ENCODE data around the gene ZNF678.

The ZNF678 gene

DNA sequence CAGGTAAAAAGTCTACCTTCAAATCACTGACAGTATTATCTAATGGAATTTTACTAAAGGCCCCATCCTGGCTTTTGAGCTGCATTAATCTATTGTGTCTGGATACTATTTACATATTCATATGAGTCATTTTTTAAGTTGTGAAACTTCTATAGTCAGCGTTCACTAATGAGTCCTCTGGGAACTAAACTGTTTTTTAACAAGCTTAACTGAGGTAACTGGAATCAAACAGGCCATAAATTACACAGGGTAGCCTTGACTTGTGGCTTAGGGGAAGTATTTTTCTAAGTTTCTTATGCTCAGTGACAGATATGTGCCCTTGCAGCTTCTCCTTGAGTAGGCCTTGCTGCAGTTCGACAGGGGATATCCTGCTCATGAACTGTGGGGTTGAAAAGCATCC, 102.9 kb downstream of the ZNF678 start:
- TF ChIP-seq, protein P1, sequence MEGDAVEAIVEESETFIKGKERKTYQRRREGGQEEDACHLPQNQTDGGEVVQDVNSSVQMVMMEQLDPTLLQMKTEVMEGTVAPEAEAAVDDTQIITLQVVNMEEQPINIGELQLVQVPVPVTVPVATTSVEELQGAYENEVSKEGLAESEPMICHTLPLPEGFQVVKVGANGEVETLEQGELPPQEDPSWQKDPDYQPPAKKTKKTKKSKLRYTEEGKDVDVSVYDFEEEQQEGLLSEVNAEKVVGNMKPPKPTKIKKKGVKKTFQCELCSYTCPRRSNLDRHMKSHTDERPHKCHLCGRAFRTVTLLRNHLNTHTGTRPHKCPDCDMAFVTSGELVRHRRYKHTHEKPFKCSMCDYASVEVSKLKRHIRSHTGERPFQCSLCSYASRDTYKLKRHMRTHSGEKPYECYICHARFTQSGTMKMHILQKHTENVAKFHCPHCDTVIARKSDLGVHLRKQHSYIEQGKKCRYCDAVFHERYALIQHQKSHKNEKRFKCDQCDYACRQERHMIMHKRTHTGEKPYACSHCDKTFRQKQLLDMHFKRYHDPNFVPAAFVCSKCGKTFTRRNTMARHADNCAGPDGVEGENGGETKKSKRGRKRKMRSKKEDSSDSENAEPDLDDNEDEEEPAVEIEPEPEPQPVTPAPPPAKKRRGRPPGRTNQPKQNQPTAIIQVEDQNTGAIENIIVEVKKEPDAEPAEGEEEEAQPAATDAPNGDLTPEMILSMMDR (IDR thresholded peaks at IDR 0.05): no peak

DNA sequence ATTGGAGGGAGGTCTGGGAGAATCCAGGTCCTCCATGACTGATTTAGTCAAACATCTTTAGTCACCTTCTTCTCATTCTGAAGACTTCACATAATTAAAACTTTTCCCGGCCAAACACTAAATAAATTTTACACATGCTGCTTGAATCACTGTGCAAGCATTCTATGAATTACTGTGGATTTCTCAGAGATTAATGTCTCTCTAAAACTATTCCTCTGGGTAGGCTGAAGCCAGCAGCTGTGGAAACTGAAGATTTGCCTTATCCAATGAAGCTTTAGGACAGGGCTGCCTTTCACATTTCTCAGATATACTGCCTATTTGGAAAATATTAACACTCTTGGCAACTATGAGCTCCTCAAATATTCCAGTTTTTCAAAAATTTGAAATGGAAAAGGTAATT, 110.1 kb downstream of the ZNF678 start:
- TF ChIP-seq, protein P1 (IDR thresholded peaks at IDR 0.05): no peak

DNA sequence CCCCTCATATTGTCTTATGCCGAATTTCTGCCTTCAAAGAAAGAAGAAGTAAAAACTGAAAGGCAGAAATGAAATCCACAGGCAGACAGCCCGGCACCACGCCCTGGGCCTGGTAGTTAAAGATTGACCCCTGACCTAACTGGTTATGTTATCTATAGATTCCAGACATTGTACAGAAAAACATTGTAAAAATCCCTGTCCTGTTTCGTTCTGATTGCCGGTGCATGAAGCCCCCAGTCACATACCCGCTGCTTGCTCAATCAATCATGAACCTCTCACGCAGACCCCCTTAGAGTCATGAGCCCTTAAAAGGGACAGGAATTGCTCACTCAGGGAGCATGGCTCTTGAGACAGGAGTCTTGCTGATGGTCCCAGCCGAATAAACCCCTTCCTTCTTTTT, 122.5 kb downstream of the ZNF678 start:
- TF ChIP-seq, protein P1 (IDR thresholded peaks at IDR 0.05): no peak

DNA sequence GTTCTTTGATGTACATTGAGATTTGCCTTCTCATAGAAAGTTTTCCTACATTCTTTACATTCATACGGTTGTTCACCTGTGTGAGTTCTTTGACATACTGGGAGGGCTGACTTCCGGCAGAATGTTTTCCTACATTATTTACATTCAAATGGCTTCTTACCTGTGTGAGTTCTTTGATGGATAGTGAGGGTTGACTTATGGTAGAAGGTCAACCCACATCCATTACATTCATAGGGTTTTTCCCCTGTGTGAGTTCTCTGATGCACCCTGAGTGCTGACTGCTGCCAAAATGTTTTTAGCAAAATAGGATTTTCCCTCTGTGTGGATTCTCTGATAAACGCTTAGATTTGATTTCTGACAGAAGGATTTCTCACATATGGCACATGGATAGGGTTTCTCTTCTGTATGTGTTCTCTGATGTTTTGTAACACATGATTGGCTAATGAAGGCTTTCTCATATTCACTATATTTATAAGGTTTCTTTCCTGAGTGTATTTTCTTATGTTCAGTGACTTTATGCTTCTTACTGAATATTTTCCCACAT, 134.0 kb downstream of the ZNF678 start:
- TF ChIP-seq, protein P1 (IDR thresholded peaks at IDR 0.05): no peak

DNA sequence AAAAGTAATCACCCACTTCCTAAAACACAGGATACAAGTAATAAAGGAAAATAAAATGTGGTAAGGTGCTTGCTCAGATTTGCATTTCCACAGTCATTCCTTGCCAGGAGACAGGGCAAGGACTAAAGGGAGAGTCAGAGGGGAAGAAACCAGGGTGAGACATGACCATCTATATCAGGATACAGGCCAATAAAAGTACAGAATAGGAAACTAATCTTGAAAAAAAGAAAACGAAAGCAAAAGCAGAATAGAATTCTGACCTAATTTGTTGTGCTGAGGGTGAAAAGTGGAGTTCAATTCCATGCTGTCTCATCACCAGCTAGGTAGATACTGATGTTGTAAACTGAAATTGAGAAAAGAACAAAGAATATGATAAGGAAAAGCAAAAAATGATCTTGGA, 144.5 kb downstream of the ZNF678 start:
- TF ChIP-seq, protein P1 (IDR thresholded peaks at IDR 0.05): no peak

DNA sequence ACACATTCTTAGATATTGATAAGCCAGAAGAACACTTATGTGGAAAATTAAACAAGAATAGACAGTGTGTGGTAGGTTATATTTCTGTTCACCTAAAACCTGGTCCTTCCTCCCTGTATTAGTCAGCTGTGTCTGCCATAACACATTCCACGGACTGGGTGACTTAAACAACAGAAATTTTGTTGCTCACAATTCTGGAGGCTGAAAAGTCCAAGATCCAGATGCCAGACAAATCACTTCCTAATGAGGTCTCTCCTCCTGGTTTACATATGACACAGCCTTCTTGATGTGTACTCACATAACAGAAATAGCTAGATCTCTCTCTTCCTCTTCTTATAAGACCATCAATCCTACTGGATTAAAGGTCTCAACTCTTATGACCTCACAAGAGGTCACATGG, 146.1 kb downstream of the ZNF678 start:
- TF ChIP-seq, protein P1 (IDR thresholded peaks at IDR 0.05): no peak

DNA sequence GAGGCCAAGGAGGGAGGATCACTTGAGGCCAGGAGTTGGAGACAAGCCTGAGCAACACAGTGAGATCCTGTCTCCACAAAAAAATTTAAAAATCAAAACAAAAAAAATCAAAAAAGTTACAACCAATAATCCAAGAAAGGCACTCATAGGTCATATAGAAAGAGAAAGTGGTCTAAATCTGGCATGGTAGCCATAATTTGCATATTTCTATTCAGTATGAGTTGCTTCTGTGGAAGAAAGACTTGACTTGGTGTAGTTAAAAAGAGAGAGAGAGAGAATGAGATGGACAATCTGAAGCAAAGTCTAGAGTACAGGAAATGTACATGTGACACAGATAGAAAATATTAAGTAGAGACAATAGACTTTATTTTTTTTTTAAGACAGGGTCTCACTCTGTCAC, 149.3 kb downstream of the ZNF678 start:
- TF ChIP-seq, protein P1 (IDR thresholded peaks at IDR 0.05): no peak

DNA sequence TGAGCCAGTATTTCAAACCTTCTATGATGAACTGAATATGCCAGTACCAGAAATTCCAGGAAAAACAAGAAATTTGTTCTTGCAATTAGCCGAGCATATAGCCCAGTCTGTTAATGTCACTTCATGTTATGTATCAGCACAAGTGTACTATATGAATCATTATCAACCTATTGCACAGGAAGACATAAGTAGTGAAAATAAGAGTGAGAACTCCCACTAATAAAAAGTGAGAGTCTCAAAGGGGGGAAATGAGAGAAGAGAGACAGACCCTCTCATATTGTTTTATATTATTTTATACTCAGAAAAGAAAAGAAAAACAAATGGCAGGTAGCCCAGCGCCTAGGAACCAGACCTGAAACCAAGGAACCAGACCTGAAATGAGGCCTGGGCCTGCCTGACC, 155.6 kb downstream of the ZNF678 start:
- TF ChIP-seq, protein P1 (IDR thresholded peaks at IDR 0.05): no peak

Data from LNCAP (cell line).